ENCODE results near the gene RSPH3. TPM values are rescaled to one million over a fixed set of nuclear protein-coding genes. Genes with fewer than 3 reads are reported as not detected.
A peak's percentile ranks its signal among the peaks of the same experiment; 100 is the strongest.

RSPH3 gene
- total and polyA plus RNA-seq, 2 of the 13 experiments (the other 11 are each of a cell fraction or from before 2014, with no cell fraction given): 1.3 to 3.5 TPM

- TF ChIP-seq ZNF17 (CRISPR knock-in tag; IDR thresholded peaks at IDR 0.05) (no peak), NR1H2 (CRISPR knock-in tag; IDR thresholded peaks at IDR 0.05; ENCODE audit: borderline replicate concordance, low read depth) (no peak), E2F1 (CRISPR knock-in tag; IDR thresholded peaks at IDR 0.05) (no peak), ZBTB14 (CRISPR knock-in tag; IDR thresholded peaks at IDR 0.05) (no peak), ZNF317 (CRISPR knock-in tag; IDR thresholded peaks at IDR 0.05) (no peak)
These were observed 61.2 kb downstream of the RSPH3 start (continued) for GRCh38 chr6:158938811-158939254.

- in situ Hi-C loops (cut with HindIII; ENCODE audit: extremely low pct_ligation_motif_present, low pct_unique_long_range_greater_than_20kb) (no loop called here), intact Hi-C loops (cut with micrococcal nuclease; ENCODE audit: unreplicated experiment) (no loop called here)
- H3K27me3 ChIP-seq (ENCODE audit: control insufficient read depth in 1 of 2, insufficient read depth in 2 of 2, low read length in 2 of 2): peaks cover 0 to 9% of the 10 kb centered on the region in 2 experiments; a peak in 1 of 5 replicates
- CTCF ChIA-PET (ENCODE audit: low intra/inter-chr PET ratio, low total read pairs): no interaction called here
- FAIRE-seq: no peak
- H3K4me2 ChIP-seq (ENCODE audit: low read depth, low read length): no peak overlapping the region
- H3K9ac ChIP-seq (ENCODE audit: insufficient read depth, low read depth, low read length): no peak overlapping the region
- POLR2A ChIA-PET: no interaction called here
- 78% methylated on average over 11 of the region's 11 CpGs for WGBS (ENCODE audit: low lambda C conversion rate)
- H3K9me3 ChIP-seq (ENCODE audit: low read length): no peaks in the 10 kb centered on the region
- peaks cover 6% of the 10 kb centered on the region; the same call in 1 of the 2 replicates for H3K4me1 ChIP-seq (ENCODE audit: insufficient read depth, low read length)
- no peaks in the 10 kb centered on the region for H3K36me3 ChIP-seq (replicated peaks in 1 of 2; ENCODE audit: control insufficient read depth in 1 of 2, insufficient read depth in 2 of 2, low read length in 2 of 2)
- no peaks in the 10 kb centered on the region for H4K20me1 ChIP-seq (ENCODE audit: insufficient read depth, low read length)
- no peak overlapping the region for H3K4me3 ChIP-seq (replicated peaks in 1 of 3; ENCODE audit: insufficient read depth in 1 of 3, low read depth in 2 of 3, low read length in 3 of 3)
- no peak overlapping the region for H3K27ac ChIP-seq (ENCODE audit: extremely low read length, insufficient read depth, low read length)
- ATAC-seq: peak; percentile 39; the same call in 1 of the 3 replicates
- H3K79me2 ChIP-seq (ENCODE audit: insufficient read depth, low read length): no peaks in the 10 kb centered on the region
- no peak overlapping the region for H2AFZ ChIP-seq (ENCODE audit: low read length)
- no peak for TF ChIP-seq CSRNP1 (CRISPR knock-in tag; IDR thresholded peaks at IDR 0.05)
- TF ChIP-seq ZNF251 (CRISPR knock-in tag; IDR thresholded peaks at IDR 0.05): no peak
- no TSS peak for BruUV-seq (replicated peaks)
- DNase-seq (ENCODE audit: low spot score): no peak
These were observed 61.8 kb downstream of the RSPH3 start for GRCh38 chr6:158938220-158938619.
